GM12878 (cell line): ENCODE data around the gene SETD1A.

Experiments
- CREM ChIP-seq: IDR thresholded peaks from 2 replicates; pipeline ENCODE4 v1.6.1; 2014; ENCODE audit warnings: antibody characterized with exemption, low read depth
- CTCF ChIP-seq, 3 experiments: IDR thresholded peaks in 2 of 3; conservative IDR thresholded peaks in 1 of 3; 2 replicates each; pipeline ENCODE4 v1.5.1; 2011; ENCODE audit warnings: low read depth in 3 of 3, low read length in 3 of 3, mild to moderate bottlenecking in 3 of 3, control low read depth in 2 of 3, moderate library complexity in 2 of 3, inconsistent platforms in 1 of 3, mixed read lengths in 1 of 3; ENCODE audit not compliant: control insufficient read depth in 2 of 3, insufficient read depth in 1 of 3; ENCODE audit errors: extremely low read depth in 1 of 3
- ETV6 ChIP-seq, 2 experiments: fragments of 450-650 bp in 1 of 2; IDR thresholded peaks in 1 of 2; conservative IDR thresholded peaks in 1 of 2; 2 replicates each; pipeline ENCODE4 v1.6.1; 2014; ENCODE audit warnings: antibody characterized with exemption in 1 of 2, borderline replicate concordance in 1 of 2, low read depth in 1 of 2, mild to moderate bottlenecking in 1 of 2, moderate library complexity in 1 of 2
- FOXK2 ChIP-seq: fragments of 450-650 bp; IDR thresholded peaks from 2 replicates; pipeline ENCODE4 v1.6.1; 2017; ENCODE audit warnings: mild to moderate bottlenecking, moderate library complexity
- FOXM1 ChIP-seq: IDR thresholded peaks from 2 replicates; pipeline ENCODE4 v1.6.1; 2012; ENCODE audit warnings: low read depth, mild to moderate bottlenecking, inconsistent platforms, low read length, moderate library complexity
- NR2C2 ChIP-seq: IDR thresholded peaks from 2 replicates; pipeline ENCODE4 v1.6.1; 2011; ENCODE audit warnings: borderline replicate concordance, low read depth; ENCODE audit not compliant: control insufficient read depth, insufficient read length
- SRF ChIP-seq, 2 experiments: IDR thresholded peaks; 2 replicates each; pipeline ENCODE4 v1.6.1; 2011; ENCODE audit warnings: low read depth in 2 of 2, low read length in 2 of 2, mild to moderate bottlenecking in 1 of 2, moderate library complexity in 1 of 2
- ZNF274 ChIP-seq: IDR thresholded peaks from one replicate; pipeline ENCODE4 v1.8.0; 2011; ENCODE audit not compliant: insufficient read length, insufficient read depth
- ZZZ3 ChIP-seq: IDR thresholded peaks from 2 replicates; pipeline ENCODE4 v1.6.1; 2011; ENCODE audit warnings: low read depth; ENCODE audit not compliant: control insufficient read depth, insufficient read length

- no peak for TF ChIP-seq FOXK2
- TF ChIP-seq FOXM1, result no peak
- TF ChIP-seq NR2C2, result no peak
- TF ChIP-seq ZZZ3, result no peak
- no peak for TF ChIP-seq SRF (IDR thresholded peaks at IDR 0.05; ENCODE audit: low read depth in 2 of 2, low read length in 2 of 2)
- TF ChIP-seq CTCF (IDR thresholded peaks at IDR 0.05 in 2 of 3, conservative IDR thresholded peaks at IDR 0.05 in 1 of 3; ENCODE audit: control insufficient read depth in 2 of 3, extremely low read depth in 1 of 3, insufficient read depth in 1 of 3, low read depth in 3 of 3, low read length in 3 of 3), result no peak
- TF ChIP-seq ETV6 (conservative IDR thresholded peaks at IDR 0.05 in 1 of 2, IDR thresholded peaks at IDR 0.05 in 1 of 2; ENCODE audit: borderline replicate concordance in 1 of 2, low read depth in 1 of 2), result no peak
- TF ChIP-seq CREM, result no peak
- no peak for TF ChIP-seq ZNF274
These were observed 32.5 kb upstream of the SETD1A start for GRCh38 chr16:30924913-30925631.
